Measurements from ENCODE around the gene FRS3. TPM values are rescaled to one million over a fixed set of nuclear protein-coding genes. Genes with fewer than 3 reads are reported as not detected.

The FRS3 gene
- total and polyA plus RNA-seq, 2 of the 13 experiments (the other 11 are each of a cell fraction or from before 2014, with no cell fraction given) = 3.0 to 7.4 TPM

GRCh38 chr6:41723530-41724227 is 56.0 kb downstream of the FRS3 start (continued):
- TF ChIP-seq ZNF782 (CRISPR knock-in tag; IDR thresholded peaks at IDR 0.05; ENCODE audit: borderline replicate concordance) (no peak), GRHL1 (CRISPR knock-in tag; conservative IDR thresholded peaks at IDR 0.05) (no peak), IRX3 (CRISPR knock-in tag; IDR thresholded peaks at IDR 0.05; ENCODE audit: borderline replicate concordance, low read depth) (no peak), ZXDC (CRISPR knock-in tag; IDR thresholded peaks at IDR 0.05) (no peak; the same call in 1 of the 2 replicates), TGIF2 (CRISPR knock-in tag; IDR thresholded peaks at IDR 0.05) (no peak), MYNN (CRISPR knock-in tag; IDR thresholded peaks at IDR 0.05; ENCODE audit: low read depth) (no peak), ZNF513 (CRISPR knock-in tag; conservative IDR thresholded peaks at IDR 0.05) (no peak), ZNF446 (CRISPR knock-in tag; IDR thresholded peaks at IDR 0.05) (no peak), ZBTB43 (CRISPR knock-in tag; conservative IDR thresholded peaks at IDR 0.05) (0 out of 2 replicates have a peak, but pooled peaks have one; percentile 56), JDP2 (CRISPR knock-in tag; IDR thresholded peaks at IDR 0.05; ENCODE audit: borderline replicate concordance) (no peak), ZNF784 (CRISPR knock-in tag; IDR thresholded peaks at IDR 0.05; ENCODE audit: borderline replicate concordance) (peak; percentile 71; the same call in 1 of the 2 replicates), ZNF713 (CRISPR knock-in tag; IDR thresholded peaks at IDR 0.05) (0 out of 2 replicates have a peak, but pooled peaks have one; percentile 2), ZMYM2 (CRISPR knock-in tag; IDR thresholded peaks at IDR 0.05) (peak; percentile 78; the same call in 1 of the 2 replicates), NFIC (IDR thresholded peaks at IDR 0.05; ENCODE audit: low read length) (no peak), ZNF605 (CRISPR knock-in tag; IDR thresholded peaks at IDR 0.05) (peak; percentile 82), ZNF431 (CRISPR knock-in tag; IDR thresholded peaks at IDR 0.05; ENCODE audit: borderline replicate concordance, low read depth) (no peak), ZNF530 (CRISPR knock-in tag; IDR thresholded peaks at IDR 0.05; ENCODE audit: low read depth) (no peak), SRY (CRISPR knock-in tag; IDR thresholded peaks at IDR 0.05) (peak; percentile 54; the same call in 1 of the 2 replicates), ZNF563 (CRISPR knock-in tag; IDR thresholded peaks at IDR 0.05) (0 out of 2 replicates have a peak, but pooled peaks have one; percentile 9), ZNF367 (CRISPR knock-in tag; IDR thresholded peaks at IDR 0.05; ENCODE audit: borderline replicate concordance) (no peak), KLF12 (CRISPR knock-in tag; IDR thresholded peaks at IDR 0.05; ENCODE audit: borderline replicate concordance) (no peak)
